ENCODE measurements around the gene TPT1.

TPT1 gene

GRCh38 chr13:45332831-45333219 is 8.2 kb downstream of the TPT1 start:
- no peak for TF ChIP-seq CTCF (IDR thresholded peaks at IDR 0.05; ENCODE audit: low read depth, low read length)
- H3K4me3 ChIP-seq (replicated peaks in 1 of 2; ENCODE audit: low read depth in 2 of 2, low read length in 2 of 2): no peak overlapping the region
- no peak for DNase-seq (ENCODE audit: low read depth in 2 of 2)

GRCh38 chr13:45332036-45332830 is 8.8 kb downstream of the TPT1 start:
- no peak for TF ChIP-seq CTCF (IDR thresholded peaks at IDR 0.05; ENCODE audit: low read depth, low read length)
- peak; percentile 96 to 98 for DNase-seq (ENCODE audit: low read depth in 2 of 2)
- no peak overlapping the region for H3K4me3 ChIP-seq (replicated peaks in 1 of 2; ENCODE audit: low read depth in 2 of 2, low read length in 2 of 2)

- TF ChIP-seq CTCF (IDR thresholded peaks at IDR 0.05; ENCODE audit: low read depth, low read length): no peak
Observed at GRCh38 chr13:45331692-45332035, 9.3 kb downstream of the TPT1 start.

GRCh38 chr13:45331123-45331619 is 9.8 kb downstream of the TPT1 start:
- no peak overlapping the region for H3K4me3 ChIP-seq (replicated peaks in 1 of 2; ENCODE audit: low read depth in 2 of 2, low read length in 2 of 2)
- peak in 1 of 2 donors; percentile 39 for DNase-seq (ENCODE audit: low read depth in 2 of 2)
- TF ChIP-seq CTCF (IDR thresholded peaks at IDR 0.05; ENCODE audit: low read depth, low read length): no peak

More at GRCh38 chr13:45331692-45332035, 9.3 kb downstream of the TPT1 start:
- no peak for DNase-seq (ENCODE audit: low read depth in 2 of 2)
- H3K4me3 ChIP-seq (replicated peaks in 1 of 2; ENCODE audit: low read depth in 2 of 2, low read length in 2 of 2): no peak overlapping the region

- peak; percentile 80 to 91 for DNase-seq (ENCODE audit: low read depth in 2 of 2)
- TF ChIP-seq CTCF (IDR thresholded peaks at IDR 0.05; ENCODE audit: low read depth, low read length): no peak
- H3K4me3 ChIP-seq (replicated peaks in 1 of 2; ENCODE audit: low read depth in 2 of 2, low read length in 2 of 2): no peak overlapping the region
Observed at GRCh38 chr13:45328661-45329111, 12.3 kb downstream of the TPT1 start.

GRCh38 chr13:45327253-45327955 is 13.6 kb downstream of the TPT1 start:
- no peak overlapping the region for H3K4me3 ChIP-seq (replicated peaks in 1 of 2; ENCODE audit: low read depth in 2 of 2, low read length in 2 of 2)
- no peak for DNase-seq (ENCODE audit: low read depth in 2 of 2)
- no peak for TF ChIP-seq CTCF (IDR thresholded peaks at IDR 0.05; ENCODE audit: low read depth, low read length)
